HCT116 (cell line): ENCODE measurements around the gene SDF2. TPM values are rescaled to one million over a fixed set of nuclear protein-coding genes. Genes with fewer than 3 reads are reported as not detected.

Experiments
- ATAC-seq: fragments of 200-7000 bp; cut with Tn5 transposase; 2 replicates; pipeline ENCODE4 v1.9.1; 2020; ENCODE audit warnings: mild to moderate bottlenecking, moderate library complexity
- BruUV-seq: library from RNA; stranded (reverse); fragments of 400-500 nt; replicated peaks from 2 replicates; lab custom pipeline; 2021; lab: Mats Ljungman, UMichigan
- CTCF ChIA-PET: fragments of 300-600 bp; sonication (Branson Sonifier 250); formaldehyde crosslinking; loops from one replicate; lab custom pipeline; 2021; ENCODE audit warnings: antibody characterized with exemption; lab: Charles Lee
- POLR2A ChIA-PET: fragments of 300-600, 350-600 bp; sonication (Branson Sonifier 250); formaldehyde crosslinking; loops from one replicate; lab custom pipeline; 2021; ENCODE audit warnings: antibody characterized with exemption; lab: Charles Lee
- RAD21 ChIA-PET, 2 experiments: fragments of 300-600 bp; sonication (Branson Sonifier 250); formaldehyde crosslinking; loops; one replicate each; lab custom pipeline; 2023; ENCODE audit warnings: low total read pairs in 2 of 2; ENCODE audit not compliant: uncharacterized antibody in 2 of 2, unreplicated experiment in 2 of 2, low non-redundant PET in 1 of 2; lab: Charles Lee
- DNase-seq: peaks from one replicate; pipeline ENCODE4 v3.0.0-alpha.2; 2010; ENCODE audit warnings: low read depth, low spot score
- H2AFZ ChIP-seq: fragments of 200-600 bp; shearing (Covaris generic), sonication (generic); 2 replicates; pipeline ENCODE4 v1.6.1; 2017; ENCODE audit warnings: low read depth, mixed run types, mixed read lengths, antibody characterized with exemption, low read length; ENCODE audit not compliant: poor library complexity, severe bottlenecking
- H3K27ac ChIP-seq: 2 replicates; pipeline ENCODE4 v1.5.1; 2012; ENCODE audit warnings: low read depth, low read length
- H3K27me3 ChIP-seq: fragments of 200-600 bp; sonication (generic); 2 replicates; pipeline ENCODE4 v1.6.1; 2016; ENCODE audit warnings: mixed run types, low read length, mixed read lengths; ENCODE audit not compliant: insufficient read depth
- H3K36me3 ChIP-seq, 2 experiments: fragments of 200-500 bp in 1 of 2; fragments of 200-600 bp in 1 of 2; sonication (Bioruptor generic) in 1 of 2; sonication (generic) in 1 of 2; 2 replicates each; pipeline versions ENCODE4 v1.5.1 to v1.6.1; 2014 to 2016; ENCODE audit warnings: low read length in 2 of 2, inconsistent platforms in 1 of 2, mixed read lengths in 1 of 2, mixed run types in 1 of 2; ENCODE audit not compliant: insufficient read depth in 2 of 2, control insufficient read depth in 1 of 2
- H3K4me1 ChIP-seq, 2 experiments: fragments of 200-600 bp in 1 of 2; sonication (generic) in 1 of 2; 2 replicates each; pipeline versions ENCODE4 v1.5.1 to v1.6.1; 2012 to 2017; ENCODE audit warnings: low read length in 2 of 2, inconsistent platforms in 1 of 2, mild to moderate bottlenecking in 1 of 2, mixed read lengths in 1 of 2, mixed run types in 1 of 2, moderate library complexity in 1 of 2; ENCODE audit not compliant: insufficient read depth in 2 of 2, control insufficient read depth in 1 of 2
- H3K4me2 ChIP-seq: fragments of 200-600 bp; sonication (generic); 2 replicates; pipeline ENCODE4 v1.6.1; 2017; ENCODE audit warnings: mixed run types, low read length, mixed read lengths
- H3K4me3 ChIP-seq, 2 experiments: fragments of 200-600 bp in 1 of 2; sonication (generic) in 1 of 2; replicated peaks in 1 of 2; 2 replicates each; pipeline ENCODE4 v1.5.1; 2011 to 2016; ENCODE audit warnings: low read length in 2 of 2, control low read depth in 1 of 2, low read depth in 1 of 2, mild to moderate bottlenecking in 1 of 2, mixed read lengths in 1 of 2, mixed run types in 1 of 2
- H3K79me2 ChIP-seq: fragments of 200-600 bp; sonication (generic); 2 replicates; pipeline ENCODE4 v1.6.1; 2017; ENCODE audit warnings: mild to moderate bottlenecking, mixed run types, low read length, moderate library complexity, mixed read lengths; ENCODE audit not compliant: insufficient read depth
- H3K9ac ChIP-seq: fragments of 200-600 bp; sonication (generic); 2 replicates; pipeline ENCODE4 v1.6.1; 2016; ENCODE audit warnings: low read length, mixed read lengths
- H3K9me2 ChIP-seq: fragments of 200-600 bp; sonication (generic), shearing (Covaris generic); 2 replicates; pipeline ENCODE4 v1.6.1; 2017; ENCODE audit warnings: mixed run types, mild to moderate bottlenecking, moderate library complexity; ENCODE audit not compliant: insufficient read depth
- H3K9me3 ChIP-seq, 2 experiments: fragments of 200-500 bp in 1 of 2; fragments of 200-600 bp in 1 of 2; sonication (Bioruptor generic) in 1 of 2; sonication (generic) in 1 of 2; 2 replicates each; pipeline ENCODE4 v1.6.1; 2014 to 2017; ENCODE audit warnings: low read length in 2 of 2, mixed read lengths in 2 of 2, inconsistent platforms in 1 of 2, low read depth in 1 of 2, mild to moderate bottlenecking in 1 of 2, mixed run types in 1 of 2, moderate library complexity in 1 of 2; ENCODE audit not compliant: control insufficient read depth in 1 of 2, insufficient read depth in 1 of 2
- H4K20me1 ChIP-seq: fragments of 200-600 bp; sonication (generic), shearing (Covaris generic); 2 replicates; pipeline ENCODE4 v1.6.1; 2017; ENCODE audit warnings: mixed run types, mild to moderate bottlenecking, moderate library complexity; ENCODE audit not compliant: insufficient read depth
- CBX3 ChIP-seq: IDR thresholded peaks from 2 replicates; pipeline ENCODE4 v1.6.1; 2012; ENCODE audit warnings: low read depth
- ELF1 ChIP-seq: IDR thresholded peaks from 2 replicates; pipeline ENCODE4 v1.6.1; 2012; ENCODE audit warnings: low read depth, borderline replicate concordance
- EZH2 ChIP-seq: fragments of 200-600 bp; sonication (generic); IDR thresholded peaks from 2 replicates; pipeline ENCODE4 v1.6.1; 2017; ENCODE audit warnings: antibody characterized with exemption, mixed run types
- FOSL1 ChIP-seq: IDR thresholded peaks from 2 replicates; pipeline ENCODE4 v1.6.1; 2012; ENCODE audit warnings: low read depth
- POLR2AphosphoS5 ChIP-seq: IDR thresholded peaks from 2 replicates; pipeline ENCODE4 v1.6.1; 2011; ENCODE audit warnings: mild to moderate bottlenecking, low read depth, low read length, moderate library complexity
- RAD21 ChIP-seq: IDR thresholded peaks from 2 replicates; pipeline ENCODE4 v1.6.1; 2012; ENCODE audit warnings: low read depth, mild to moderate bottlenecking
- SIN3A ChIP-seq: IDR thresholded peaks from 2 replicates; pipeline ENCODE4 v1.6.1; 2012; ENCODE audit warnings: low read depth
- SP1 ChIP-seq: IDR thresholded peaks from 2 replicates; pipeline ENCODE4 v1.6.1; 2012; ENCODE audit warnings: low read depth
- TCF7L2 ChIP-seq: IDR thresholded peaks from 2 replicates; pipeline ENCODE4 v1.7.0; 2011; ENCODE audit warnings: borderline replicate concordance, inconsistent platforms; ENCODE audit not compliant: insufficient read depth, insufficient read length; ENCODE audit errors: extremely low read depth
- YY1 ChIP-seq: IDR thresholded peaks from 2 replicates; pipeline ENCODE4 v1.6.1; 2011; ENCODE audit warnings: low read length, low read depth, moderate library complexity, mild to moderate bottlenecking; ENCODE audit not compliant: insufficient replicate concordance; ENCODE audit errors: extremely low read depth
- ZNF274 ChIP-seq: fragments of 200-500 bp; sonication (Bioruptor generic); IDR thresholded peaks from 2 replicates; pipeline ENCODE4 v1.6.1; 2014; ENCODE audit warnings: mild to moderate bottlenecking, low read depth, low read length, inconsistent platforms
- intact Hi-C: fragments of 100-400 bp; cut with micrococcal nuclease; formaldehyde crosslinking; loops from 2 replicates; pipeline ENCODE4 v1.10.0; 2022
- total RNA-seq: library from RNA; stranded (reverse); gene quantifications from one replicate; pipeline ENCODE4 v1.2.1, GENCODE V29; 2021; ENCODE audit not compliant: unreplicated experiment
- TF ChIP-seq, protein P1 (sequence below): IDR thresholded peaks from 2 replicates; pipeline ENCODE4 v1.6.1; 2012; ENCODE audit warnings: low read depth
- TF ChIP-seq, protein P2 (sequence below): IDR thresholded peaks from 2 replicates; pipeline ENCODE4 v1.6.1; 2011; ENCODE audit warnings: mild to moderate bottlenecking, low read length, moderate library complexity; ENCODE audit not compliant: insufficient replicate concordance; ENCODE audit errors: extremely low read depth
- TF ChIP-seq, protein P3 (sequence below): IDR thresholded peaks from 2 replicates; pipeline ENCODE4 v1.6.1; 2012

The SDF2 gene
- total RNA-seq, 1 experiment from 2014 or later, result 41.3 TPM

DNA sequence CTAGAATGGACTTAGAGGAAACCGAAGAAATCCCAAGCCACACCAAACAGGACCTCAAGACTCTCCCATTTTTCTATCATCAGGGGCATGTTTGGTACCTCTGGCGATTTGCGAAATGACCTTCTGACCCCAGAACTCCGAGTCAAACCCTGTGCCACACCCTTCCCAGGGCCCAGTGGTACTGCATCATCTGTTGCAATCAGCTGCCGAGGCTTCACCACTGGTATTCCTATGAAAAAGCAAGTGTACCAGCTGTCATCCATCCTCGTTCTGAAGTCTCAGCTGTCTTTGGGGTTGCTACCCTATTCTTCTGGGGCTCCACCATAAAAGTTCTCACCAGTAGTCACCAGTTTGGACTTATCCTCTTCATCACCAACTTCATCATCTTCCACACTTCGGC is 45.4 kb downstream of the SDF2 start:
- ChIA-PET CTCF (no interaction called here), POLR2A (interaction anchor here (0.6 kb wide), 1 partner anchor 11 kb away, joined by 3 read pairs; no protein-coding TSS in a partner anchor)

More for the DNA sequence above, 45.4 kb downstream of the SDF2 start:
- Histone ChIP-seq H3K4me1 (no peaks in the 10 kb centered on the region), H3K27ac (no peak overlapping the region), H3K4me2 (no peak overlapping the region), H3K27me3 (no peaks in the 10 kb centered on the region), H3K9me2 (no peaks in the 10 kb centered on the region), H3K9ac (no peak overlapping the region), H3K9me3 (no peaks in the 10 kb centered on the region), H2AFZ (no peak overlapping the region), H4K20me1 (no peaks in the 10 kb centered on the region), H3K4me3 (no peak overlapping the region), H3K79me2 (no peaks in the 10 kb centered on the region), H3K36me3 (peaks cover 66 to 75% of the 10 kb centered on the region in 2 experiments)
- intact Hi-C loops, result no loop called here
- no TSS peak for BruUV-seq
- ATAC-seq (no peak), DNase-seq (no peak)
- TF ChIP-seq, protein P1, sequence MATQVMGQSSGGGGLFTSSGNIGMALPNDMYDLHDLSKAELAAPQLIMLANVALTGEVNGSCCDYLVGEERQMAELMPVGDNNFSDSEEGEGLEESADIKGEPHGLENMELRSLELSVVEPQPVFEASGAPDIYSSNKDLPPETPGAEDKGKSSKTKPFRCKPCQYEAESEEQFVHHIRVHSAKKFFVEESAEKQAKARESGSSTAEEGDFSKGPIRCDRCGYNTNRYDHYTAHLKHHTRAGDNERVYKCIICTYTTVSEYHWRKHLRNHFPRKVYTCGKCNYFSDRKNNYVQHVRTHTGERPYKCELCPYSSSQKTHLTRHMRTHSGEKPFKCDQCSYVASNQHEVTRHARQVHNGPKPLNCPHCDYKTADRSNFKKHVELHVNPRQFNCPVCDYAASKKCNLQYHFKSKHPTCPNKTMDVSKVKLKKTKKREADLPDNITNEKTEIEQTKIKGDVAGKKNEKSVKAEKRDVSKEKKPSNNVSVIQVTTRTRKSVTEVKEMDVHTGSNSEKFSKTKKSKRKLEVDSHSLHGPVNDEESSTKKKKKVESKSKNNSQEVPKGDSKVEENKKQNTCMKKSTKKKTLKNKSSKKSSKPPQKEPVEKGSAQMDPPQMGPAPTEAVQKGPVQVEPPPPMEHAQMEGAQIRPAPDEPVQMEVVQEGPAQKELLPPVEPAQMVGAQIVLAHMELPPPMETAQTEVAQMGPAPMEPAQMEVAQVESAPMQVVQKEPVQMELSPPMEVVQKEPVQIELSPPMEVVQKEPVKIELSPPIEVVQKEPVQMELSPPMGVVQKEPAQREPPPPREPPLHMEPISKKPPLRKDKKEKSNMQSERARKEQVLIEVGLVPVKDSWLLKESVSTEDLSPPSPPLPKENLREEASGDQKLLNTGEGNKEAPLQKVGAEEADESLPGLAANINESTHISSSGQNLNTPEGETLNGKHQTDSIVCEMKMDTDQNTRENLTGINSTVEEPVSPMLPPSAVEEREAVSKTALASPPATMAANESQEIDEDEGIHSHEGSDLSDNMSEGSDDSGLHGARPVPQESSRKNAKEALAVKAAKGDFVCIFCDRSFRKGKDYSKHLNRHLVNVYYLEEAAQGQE, result no peak
- TF ChIP-seq ELF1, result no peak
- no peak for TF ChIP-seq TCF7L2
- TF ChIP-seq YY1, result no peak
- TF ChIP-seq FOSL1, result no peak
- no peak for TF ChIP-seq SIN3A
- TF ChIP-seq, protein P2, sequence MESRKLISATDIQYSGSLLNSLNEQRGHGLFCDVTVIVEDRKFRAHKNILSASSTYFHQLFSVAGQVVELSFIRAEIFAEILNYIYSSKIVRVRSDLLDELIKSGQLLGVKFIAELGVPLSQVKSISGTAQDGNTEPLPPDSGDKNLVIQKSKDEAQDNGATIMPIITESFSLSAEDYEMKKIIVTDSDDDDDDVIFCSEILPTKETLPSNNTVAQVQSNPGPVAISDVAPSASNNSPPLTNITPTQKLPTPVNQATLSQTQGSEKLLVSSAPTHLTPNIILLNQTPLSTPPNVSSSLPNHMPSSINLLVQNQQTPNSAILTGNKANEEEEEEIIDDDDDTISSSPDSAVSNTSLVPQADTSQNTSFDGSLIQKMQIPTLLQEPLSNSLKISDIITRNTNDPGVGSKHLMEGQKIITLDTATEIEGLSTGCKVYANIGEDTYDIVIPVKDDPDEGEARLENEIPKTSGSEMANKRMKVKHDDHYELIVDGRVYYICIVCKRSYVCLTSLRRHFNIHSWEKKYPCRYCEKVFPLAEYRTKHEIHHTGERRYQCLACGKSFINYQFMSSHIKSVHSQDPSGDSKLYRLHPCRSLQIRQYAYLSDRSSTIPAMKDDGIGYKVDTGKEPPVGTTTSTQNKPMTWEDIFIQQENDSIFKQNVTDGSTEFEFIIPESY, result no peak
- no peak for TF ChIP-seq EZH2
- TF ChIP-seq CBX3, result no peak
- no peak for TF ChIP-seq ZNF274
- no peak for TF ChIP-seq RAD21
- TF ChIP-seq SP1, result no peak
- TF ChIP-seq POLR2AphosphoS5, result no peak
- TF ChIP-seq, protein P3, sequence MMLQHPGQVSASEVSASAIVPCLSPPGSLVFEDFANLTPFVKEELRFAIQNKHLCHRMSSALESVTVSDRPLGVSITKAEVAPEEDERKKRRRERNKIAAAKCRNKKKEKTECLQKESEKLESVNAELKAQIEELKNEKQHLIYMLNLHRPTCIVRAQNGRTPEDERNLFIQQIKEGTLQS, result no peak
- RAD21 ChIA-PET, result no interaction called here
